Mesenchymal stem cell (in vitro differentiated cells and primary cell): ENCODE data around the gene ATG4B.

Source experiments
- DNase-seq: peaks from one replicate; pipeline ENCODE4 v3.0.0-alpha.2; 2013
- H2AFZ ChIP-seq: one replicate; pipeline ENCODE4 v1.6.1; 2013; ENCODE audit warnings: low read depth, mild to moderate bottlenecking, control low read depth, inconsistent platforms, low read length, moderate library complexity
- H2AK5ac ChIP-seq: 2 replicates; pipeline ENCODE4 v1.6.1; 2013; ENCODE audit warnings: low read length, moderate library complexity, mild to moderate bottlenecking, inconsistent platforms; ENCODE audit not compliant: severe bottlenecking
- H2BK120ac ChIP-seq: one replicate; pipeline ENCODE4 v1.6.1; 2013; ENCODE audit warnings: low read depth, mild to moderate bottlenecking, inconsistent platforms, low read length, moderate library complexity
- H2BK12ac ChIP-seq, 2 experiments: one replicate each; pipeline ENCODE4 v1.6.1; 2013; ENCODE audit warnings: inconsistent platforms in 2 of 2, low read length in 2 of 2, mild to moderate bottlenecking in 2 of 2, moderate library complexity in 2 of 2, control low read depth in 1 of 2
- H2BK15ac ChIP-seq: one replicate; pipeline ENCODE4 v1.6.1; 2013; ENCODE audit warnings: mild to moderate bottlenecking, low read depth, inconsistent platforms; ENCODE audit not compliant: poor library complexity, severe bottlenecking
- H2BK5ac ChIP-seq: 2 replicates; pipeline ENCODE4 v1.6.1; 2013; ENCODE audit warnings: low read depth, mild to moderate bottlenecking, low read length, control low read depth, inconsistent platforms; ENCODE audit not compliant: poor library complexity, severe bottlenecking
- H3K14ac ChIP-seq, 2 experiments: one replicate each; pipeline ENCODE4 v1.6.1; 2013; ENCODE audit warnings: inconsistent platforms in 2 of 2, low read length in 2 of 2, control low read depth in 1 of 2, mild to moderate bottlenecking in 1 of 2, moderate library complexity in 1 of 2
- H3K18ac ChIP-seq, 2 experiments: one replicate each; pipeline ENCODE4 v1.6.1; 2013; ENCODE audit warnings: inconsistent platforms in 2 of 2, low read length in 2 of 2, control low read depth in 1 of 2, low read depth in 1 of 2, mild to moderate bottlenecking in 1 of 2
- H3K23ac ChIP-seq, 2 experiments: one replicate each; pipeline ENCODE4 v1.6.1; 2013; ENCODE audit warnings: inconsistent platforms in 2 of 2, low read length in 2 of 2, mild to moderate bottlenecking in 2 of 2, moderate library complexity in 2 of 2, control low read depth in 1 of 2
- H3K27ac ChIP-seq: 2 replicates; pipeline ENCODE4 v1.5.1; 2013; ENCODE audit warnings: mild to moderate bottlenecking, moderate library complexity, low read length, control low read depth, inconsistent platforms; ENCODE audit not compliant: poor library complexity, severe bottlenecking
- H3K27me3 ChIP-seq, 2 experiments: 2 replicates each; pipeline versions ENCODE4 v1.6.1 to v1.7.0; 2013; ENCODE audit warnings: low read length in 2 of 2, mild to moderate bottlenecking in 2 of 2, moderate library complexity in 2 of 2, control low read depth in 1 of 2, inconsistent platforms in 1 of 2; ENCODE audit not compliant: control insufficient read depth in 1 of 2, insufficient read depth in 1 of 2
- H3K36me3 ChIP-seq, 2 experiments: 2 replicates each; pipeline versions ENCODE4 v1.6.1 to v1.7.0; 2013; ENCODE audit warnings: low read length in 2 of 2, control low read depth in 1 of 2, inconsistent platforms in 1 of 2, low read depth in 1 of 2, mild to moderate bottlenecking in 1 of 2; ENCODE audit not compliant: insufficient read depth in 2 of 2, control insufficient read depth in 1 of 2
- H3K4ac ChIP-seq, 2 experiments: one replicate each; pipeline ENCODE4 v1.6.1; 2013; ENCODE audit warnings: inconsistent platforms in 2 of 2, low read length in 2 of 2, mild to moderate bottlenecking in 2 of 2, moderate library complexity in 2 of 2, control low read depth in 1 of 2, low read depth in 1 of 2
- H3K4me1 ChIP-seq: 2 replicates; pipeline ENCODE4 v1.6.1; 2013; ENCODE audit warnings: low read depth, low read length, control low read depth; ENCODE audit not compliant: control insufficient read depth, insufficient read depth
- H3K4me2 ChIP-seq: 2 replicates; pipeline ENCODE4 v1.6.1; 2013; ENCODE audit warnings: low read length, mild to moderate bottlenecking, inconsistent platforms; ENCODE audit not compliant: poor library complexity, severe bottlenecking
- H3K4me3 ChIP-seq, 2 experiments: 2 replicates each; pipeline versions ENCODE4 v1.5.1 to v1.7.0; 2013; ENCODE audit warnings: low read length in 2 of 2, mild to moderate bottlenecking in 2 of 2, control low read depth in 1 of 2, low read depth in 1 of 2; ENCODE audit not compliant: insufficient read depth in 1 of 2
- H3K79me1 ChIP-seq: replicated peaks from 2 replicates; pipeline ENCODE4 v1.6.1; 2013; ENCODE audit warnings: mild to moderate bottlenecking, control low read depth, low read length, inconsistent platforms; ENCODE audit not compliant: poor library complexity, severe bottlenecking
- H3K9ac ChIP-seq: 2 replicates; pipeline ENCODE4 v1.7.0; 2013; ENCODE audit warnings: mild to moderate bottlenecking, low read length, moderate library complexity
- H3K9me3 ChIP-seq: 2 replicates; pipeline ENCODE4 v1.7.0; 2013; ENCODE audit warnings: mild to moderate bottlenecking, low read length; ENCODE audit not compliant: control insufficient read depth
- H4K8ac ChIP-seq: one replicate; pipeline ENCODE4 v1.6.1; 2013; ENCODE audit warnings: inconsistent platforms, mild to moderate bottlenecking, low read length, moderate library complexity
- H4K91ac ChIP-seq: one replicate; pipeline ENCODE4 v1.6.1; 2013; ENCODE audit warnings: mild to moderate bottlenecking, low read length, inconsistent platforms
- WGBS: methylation state at CpG from one replicate; pipeline ENCODE4 v1.1.7; 2013; ENCODE audit warnings: mixed read lengths; 5-methylcytosine and 5-hydroxymethylcytosine counted together

Gene ATG4B

DNA sequence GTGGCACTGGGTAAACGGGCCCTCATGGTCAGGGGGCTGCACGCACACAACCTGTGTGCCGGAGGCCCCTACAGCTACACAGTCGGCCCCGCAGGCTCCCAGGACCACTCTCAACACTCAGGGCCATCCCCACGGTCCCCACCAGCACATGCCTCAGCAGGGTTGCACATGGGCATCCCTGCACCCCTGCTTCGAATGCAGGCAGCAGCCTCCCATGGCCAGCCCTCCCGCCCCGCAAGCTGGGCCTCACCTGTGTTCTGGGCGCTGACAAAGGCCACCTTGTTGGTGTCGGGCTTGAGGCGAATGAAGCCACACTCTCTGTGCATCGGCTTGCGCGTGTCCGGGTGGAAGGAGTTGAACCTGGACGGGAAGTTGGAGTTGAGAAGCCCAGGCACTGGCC lies 34.8 kb upstream of the ATG4B start:
- Histone ChIP-seq H2AFZ (no peak overlapping the region), H4K91ac (no peak overlapping the region), H2BK120ac (no peak overlapping the region), H3K4me3 (no peak overlapping the region), H3K4me1 (peaks cover 6% of the 10 kb centered on the region), H3K4me2 (no peak overlapping the region), H4K8ac (no peak overlapping the region), H3K79me1 (peaks cover 25% of the 10 kb centered on the region), H3K9ac (no peak overlapping the region), H3K36me3 (peaks cover 38 to 69% of the 10 kb centered on the region in 2 experiments), H2BK12ac (no peak overlapping the region), H3K18ac (no peak overlapping the region), H2BK15ac (no peak overlapping the region), H3K27me3 (no peaks in the 10 kb centered on the region), H2AK5ac (no peak overlapping the region), H3K9me3 (no peaks in the 10 kb centered on the region), H3K23ac (no peak overlapping the region), H2BK5ac (no peak overlapping the region), H3K4ac (no peak overlapping the region), H3K14ac (no peak overlapping the region), H3K27ac (no peak overlapping the region)
- DNase-seq = no peak
- 99% methylated on average over 17 of the region's 17 CpGs for WGBS

DNA sequence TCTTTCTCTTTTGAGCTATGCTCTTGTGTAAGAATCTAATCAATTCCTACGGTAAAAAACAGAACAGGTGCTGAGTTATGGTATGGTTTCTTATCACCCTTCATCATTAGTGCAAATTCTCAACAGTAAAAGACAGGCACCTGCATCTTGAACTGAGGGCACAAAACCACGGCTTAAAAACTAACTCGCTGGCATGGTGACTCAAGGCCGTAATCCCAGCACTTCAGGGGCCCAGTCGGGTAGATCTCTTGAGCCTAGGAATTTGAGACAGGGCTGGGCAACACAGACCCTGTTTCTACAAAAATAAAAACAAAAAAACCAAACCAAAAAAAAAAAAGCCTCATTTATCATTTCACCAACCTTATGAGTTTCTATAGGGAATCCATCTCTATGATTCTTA lies 33.8 kb upstream of the ATG4B start:
- no peaks in the 10 kb centered on the region for H3K9me3 ChIP-seq
- no peak overlapping the region for H4K8ac ChIP-seq
- no peak overlapping the region for H2AFZ ChIP-seq
- peaks cover 29% of the 10 kb centered on the region for H3K79me1 ChIP-seq
- H3K27me3 ChIP-seq = no peaks in the 10 kb centered on the region
- no peak overlapping the region for H3K4me3 ChIP-seq
- H3K14ac ChIP-seq = no peak overlapping the region
- WGBS = 90% methylated on average over 5 of the region's 5 CpGs
- H2BK120ac ChIP-seq = no peak overlapping the region
- H3K36me3 ChIP-seq = peaks cover 42 to 59% of the 10 kb centered on the region in 2 experiments
- no peak overlapping the region for H3K23ac ChIP-seq
- no peak overlapping the region for H2BK12ac ChIP-seq
- no peak overlapping the region for H2BK5ac ChIP-seq
- H3K27ac ChIP-seq = no peak overlapping the region
- no peak for DNase-seq
- H3K4ac ChIP-seq = no peak overlapping the region
- peaks cover 6% of the 10 kb centered on the region for H3K4me1 ChIP-seq
- no peak overlapping the region for H3K4me2 ChIP-seq
- no peak overlapping the region for H2AK5ac ChIP-seq
- no peak overlapping the region for H2BK15ac ChIP-seq
- no peak overlapping the region for H3K9ac ChIP-seq
- H3K18ac ChIP-seq = no peak overlapping the region
- no peak overlapping the region for H4K91ac ChIP-seq

DNA sequence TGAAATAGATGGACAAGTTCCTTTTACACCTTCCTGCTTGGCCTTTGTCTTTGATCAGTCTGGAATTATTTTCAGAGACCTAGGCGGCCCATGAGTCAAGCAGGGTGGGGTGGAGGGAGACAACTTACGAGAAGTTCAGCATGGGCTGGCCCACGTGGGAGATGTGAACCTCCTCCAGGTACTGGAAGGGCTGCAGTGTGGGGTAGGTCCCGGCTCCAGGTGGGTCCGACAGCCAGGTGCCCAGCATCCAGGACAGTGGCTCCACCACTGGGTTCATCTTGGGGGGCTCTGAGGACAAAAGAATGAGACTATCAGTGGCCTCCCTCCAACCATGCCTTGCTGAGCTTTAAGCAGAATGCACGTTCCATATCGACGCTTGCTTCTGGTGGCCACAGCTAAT lies 31.3 kb upstream of the ATG4B start:
- Histone ChIP-seq H3K27ac (no peak overlapping the region), H3K4ac (no peak overlapping the region), H3K27me3 (no peaks in the 10 kb centered on the region), H4K91ac (no peak overlapping the region), H3K79me1 (peaks cover 45% of the 10 kb centered on the region), H2BK120ac (no peak overlapping the region), H3K4me1 (peaks cover 17% of the 10 kb centered on the region), H2BK5ac (no peak overlapping the region), H2BK12ac (no peak overlapping the region), H2BK15ac (no peak overlapping the region), H3K14ac (no peak overlapping the region), H3K23ac (no peak overlapping the region), H3K18ac (no peak overlapping the region), H3K36me3 (peaks cover 41% of the 10 kb centered on the region in 2 experiments), H2AK5ac (no peak overlapping the region), H3K4me3 (no peak overlapping the region), H3K9ac (no peak overlapping the region), H2AFZ (no peak overlapping the region), H4K8ac (no peak overlapping the region), H3K9me3 (no peaks in the 10 kb centered on the region), H3K4me2 (no peak overlapping the region)
- no peak for DNase-seq
- WGBS = 98% methylated on average over 8 of the region's 8 CpGs

DNA sequence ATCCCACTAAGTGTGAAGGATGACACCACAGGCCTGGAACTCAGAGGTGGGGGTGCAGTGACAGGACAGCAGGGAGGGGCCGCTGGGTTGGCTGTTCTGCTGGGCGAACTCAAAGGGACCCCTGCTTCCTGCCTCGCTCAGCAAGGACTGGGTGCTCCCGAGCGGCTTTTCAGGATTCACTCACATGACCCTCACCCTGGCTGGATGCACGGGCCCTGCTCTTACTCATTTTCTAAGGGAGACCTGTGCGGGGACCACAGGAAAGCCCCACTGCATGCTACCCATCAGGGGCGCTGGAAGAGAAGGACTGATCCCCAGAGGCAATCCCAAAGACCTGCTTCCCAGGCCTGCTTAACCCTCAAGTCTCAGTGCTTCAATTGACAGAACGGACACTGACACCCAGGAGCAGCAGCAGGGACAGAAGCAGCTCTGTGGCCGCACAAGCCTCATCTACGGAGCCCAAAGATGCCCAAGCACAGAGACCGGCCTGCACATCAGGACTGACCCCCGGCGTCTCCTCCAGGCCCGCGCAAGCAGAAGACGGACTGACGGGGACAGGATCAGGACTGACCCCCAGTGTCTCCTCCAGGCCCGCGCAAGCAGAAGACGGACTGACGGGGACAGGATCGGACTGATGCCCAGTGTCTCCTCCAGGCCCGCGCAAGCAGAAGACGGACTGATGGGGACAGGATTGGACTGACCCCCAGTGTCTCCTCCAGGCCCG lies 30.2 kb upstream of the ATG4B start:
- Histone ChIP-seq H4K91ac (no peak overlapping the region), H3K9me3 (no peaks in the 10 kb centered on the region), H4K8ac (no peak overlapping the region), H3K4me3 (no peak overlapping the region), H3K9ac (no peak overlapping the region), H3K14ac (no peak overlapping the region), H3K79me1 (peaks cover 41% of the 10 kb centered on the region), H2AK5ac (no peak overlapping the region), H2BK5ac (no peak overlapping the region), H3K4ac (no peak overlapping the region), H2AFZ (no peak overlapping the region), H3K18ac (no peak overlapping the region), H3K4me2 (no peak overlapping the region), H3K27ac (no peak overlapping the region), H2BK15ac (no peak overlapping the region), H3K4me1 (peaks cover 13% of the 10 kb centered on the region), H3K23ac (no peak overlapping the region), H2BK120ac (no peak overlapping the region), H2BK12ac (no peak overlapping the region), H3K36me3 (peaks cover 32 to 34% of the 10 kb centered on the region in 2 experiments), H3K27me3 (no peaks in the 10 kb centered on the region)
- WGBS = 94% methylated on average over 27 of the region's 27 CpGs
- no peak for DNase-seq
